GM21576 (cell line): ENCODE measurements around the gene SNX33.
"Not testable (repeated sequence)": the region's sequence is repeated elsewhere in the genome, so short reads cannot be mapped to it uniquely, and the experiment has no call there.

Experiments used
- ATAC-seq: cut with Tn5 transposase; IDR thresholded peaks from one replicate; pipeline ENCODE4 v1.9.1; 2021; ENCODE audit warnings: mild to moderate bottlenecking, moderate library complexity; ENCODE audit not compliant: unreplicated experiment

The SNX33 gene

GRCh38 chr15:75697523-75697922 is 49.8 kb downstream of the SNX33 start:
- ATAC-seq, result no peak

GRCh38 chr15:75697974-75698747 is 50.4 kb downstream of the SNX33 start:
- ATAC-seq, result not testable (repeated sequence)

GRCh38 chr15:75699517-75699916 is 51.8 kb downstream of the SNX33 start:
- not testable (repeated sequence) for ATAC-seq

GRCh38 chr15:75699961-75700874 is 52.5 kb downstream of the SNX33 start:
- peak; percentile 42 for ATAC-seq

- ATAC-seq, result not testable (repeated sequence)
These were observed 53.6 kb downstream of the SNX33 start for GRCh38 chr15:75701071-75702003.

- no peak for ATAC-seq
These were observed 54.7 kb downstream of the SNX33 start for GRCh38 chr15:75702436-75702835.

GRCh38 chr15:75703440-75704262 is 55.9 kb downstream of the SNX33 start:
- not testable (repeated sequence) for ATAC-seq

GRCh38 chr15:75704263-75704615 is 56.5 kb downstream of the SNX33 start:
- no peak for ATAC-seq

GRCh38 chr15:75704618-75705017 is 56.9 kb downstream of the SNX33 start:
- no peak for ATAC-seq

GRCh38 chr15:75705375-75705774 is 57.7 kb downstream of the SNX33 start:
- not testable (repeated sequence) for ATAC-seq

GRCh38 chr15:75705854-75706681 is 58.4 kb downstream of the SNX33 start:
- ATAC-seq, result no peak

GRCh38 chr15:75706682-75706954 is 58.9 kb downstream of the SNX33 start:
- no peak for ATAC-seq

GRCh38 chr15:75709458-75709857 is 61.7 kb downstream of the SNX33 start:
- not testable (repeated sequence) for ATAC-seq

GRCh38 chr15:75710874-75711273 is 63.2 kb downstream of the SNX33 start:
- not testable (repeated sequence) for ATAC-seq

GRCh38 chr15:75711495-75711894 is 63.8 kb downstream of the SNX33 start:
- not testable (repeated sequence) for ATAC-seq
